HAP-1 (cell line): ENCODE measurements around the gene TOMM5.

Experiments used
- DNase-seq, 2 experiments: peaks; one replicate each; pipeline ENCODE4 v3.0.0-alpha.2; 2016 to 2020; ENCODE audit warnings: low spot score in 2 of 2
- H3K27me3 ChIP-seq: fragments of 250-450 bp; sonication (Bioruptor Pico); 2 replicates; pipeline ENCODE4 v1.5.1; 2020; ENCODE audit warnings: low read depth, mild to moderate bottlenecking, moderate library complexity
- H3K36me3 ChIP-seq: fragments of 250-450 bp; sonication (Bioruptor Pico); replicated peaks from 2 replicates; pipeline ENCODE4 v1.5.1; 2020; ENCODE audit warnings: mild to moderate bottlenecking
- H3K4me1 ChIP-seq: fragments of 250-450 bp; sonication (Bioruptor Pico); 2 replicates; pipeline ENCODE4 v1.5.1; 2020; ENCODE audit warnings: mild to moderate bottlenecking
- H3K4me3 ChIP-seq: fragments of 250-450 bp; sonication (Bioruptor Pico); 2 replicates; pipeline ENCODE4 v1.5.1; 2020; ENCODE audit warnings: mild to moderate bottlenecking, moderate library complexity
- H3K9me3 ChIP-seq: fragments of 250-450 bp; sonication (Bioruptor Pico); 2 replicates; pipeline ENCODE4 v1.5.1; 2020; ENCODE audit warnings: mild to moderate bottlenecking, moderate library complexity
- in situ Hi-C: fragments of 300-500 bp; cut with MboI; formaldehyde crosslinking; loops from 3 replicates; pipeline ENCODE4 v1.14.3; 2020; ENCODE audit warnings: low sequenced_read_pairs, inconsistent platforms, mixed read lengths

The TOMM5 gene

GRCh38 chr9:37564916-37565315 is 27.5 kb downstream of the TOMM5 start:
- in situ Hi-C loops, result no loop called here

GRCh38 chr9:37563806-37564513 is 28.4 kb downstream of the TOMM5 start:
- H3K9me3 ChIP-seq, result no peaks in the 10 kb centered on the region
- H3K36me3 ChIP-seq, result peaks cover 11% of the 10 kb centered on the region
- H3K27me3 ChIP-seq, result no peaks in the 10 kb centered on the region
- in situ Hi-C loops, result no loop called here
- no peaks in the 10 kb centered on the region for H3K4me1 ChIP-seq
- no peak overlapping the region for H3K4me3 ChIP-seq
- DNase-seq, result no peak

More at GRCh38 chr9:37564916-37565315, 27.5 kb downstream of the TOMM5 start:
- Histone ChIP-seq H3K27me3 (no peaks in the 10 kb centered on the region), H3K36me3 (peaks cover 11% of the 10 kb centered on the region), H3K4me1 (no peaks in the 10 kb centered on the region), H3K4me3 (no peak overlapping the region), H3K9me3 (no peaks in the 10 kb centered on the region)
- no peak for DNase-seq

GRCh38 chr9:37562826-37563225 is 29.6 kb downstream of the TOMM5 start:
- no peak overlapping the region for H3K4me3 ChIP-seq
- in situ Hi-C loops, result no loop called here
- H3K36me3 ChIP-seq, result peaks cover 11% of the 10 kb centered on the region
- no peak for DNase-seq
- H3K9me3 ChIP-seq, result no peaks in the 10 kb centered on the region
- no peaks in the 10 kb centered on the region for H3K27me3 ChIP-seq
- no peaks in the 10 kb centered on the region for H3K4me1 ChIP-seq

- peaks cover 11% of the 10 kb centered on the region for H3K36me3 ChIP-seq
- H3K27me3 ChIP-seq, result no peaks in the 10 kb centered on the region
- no peak overlapping the region for H3K4me3 ChIP-seq
- in situ Hi-C loops, result no loop called here
- H3K4me1 ChIP-seq, result no peaks in the 10 kb centered on the region
- no peak for DNase-seq
- H3K9me3 ChIP-seq, result no peaks in the 10 kb centered on the region
Measured at GRCh38 chr9:37561682-37562081, 30.7 kb downstream of the TOMM5 start.

- Histone ChIP-seq H3K4me1 (no peaks in the 10 kb centered on the region), H3K4me3 (no peak overlapping the region), H3K9me3 (no peaks in the 10 kb centered on the region), H3K27me3 (no peaks in the 10 kb centered on the region), H3K36me3 (peaks cover 5% of the 10 kb centered on the region)
- no peak for DNase-seq
- in situ Hi-C loops, result no loop called here
Measured at GRCh38 chr9:37559855-37560592, 32.4 kb downstream of the TOMM5 start.

GRCh38 chr9:37559125-37559524 is 33.3 kb downstream of the TOMM5 start:
- H3K4me3 ChIP-seq, result no peak overlapping the region
- H3K4me1 ChIP-seq, result no peaks in the 10 kb centered on the region
- no peaks in the 10 kb centered on the region for H3K27me3 ChIP-seq
- no peaks in the 10 kb centered on the region for H3K9me3 ChIP-seq
- in situ Hi-C loops, result no loop called here
- H3K36me3 ChIP-seq, result peaks cover 3% of the 10 kb centered on the region
- no peak for DNase-seq

- in situ Hi-C loops, result no loop called here
- H3K4me3 ChIP-seq, result no peak overlapping the region
- H3K27me3 ChIP-seq, result no peaks in the 10 kb centered on the region
Measured at GRCh38 chr9:37555786-37556185, 36.6 kb downstream of the TOMM5 start.

GRCh38 chr9:37554318-37554717 is 38.1 kb downstream of the TOMM5 start:
- H3K9me3 ChIP-seq, result no peaks in the 10 kb centered on the region
- no peaks in the 10 kb centered on the region for H3K36me3 ChIP-seq
- H3K4me3 ChIP-seq, result no peak overlapping the region
- no peak for DNase-seq
- H3K4me1 ChIP-seq, result no peaks in the 10 kb centered on the region
- in situ Hi-C loops, result no loop called here
- no peaks in the 10 kb centered on the region for H3K27me3 ChIP-seq

More at GRCh38 chr9:37555786-37556185, 36.6 kb downstream of the TOMM5 start:
- Histone ChIP-seq H3K36me3 (no peaks in the 10 kb centered on the region), H3K9me3 (no peaks in the 10 kb centered on the region), H3K4me1 (no peaks in the 10 kb centered on the region)
- no peak for DNase-seq

GRCh38 chr9:37551888-37552287 is 40.5 kb downstream of the TOMM5 start:
- H3K9me3 ChIP-seq, result no peaks in the 10 kb centered on the region
- in situ Hi-C loops, result no loop called here
- H3K4me3 ChIP-seq, result no peak overlapping the region
- no peaks in the 10 kb centered on the region for H3K27me3 ChIP-seq
- no peaks in the 10 kb centered on the region for H3K36me3 ChIP-seq
- no peak for DNase-seq
- no peaks in the 10 kb centered on the region for H3K4me1 ChIP-seq

- in situ Hi-C loops, result no loop called here
- H3K27me3 ChIP-seq, result no peaks in the 10 kb centered on the region
- no peaks in the 10 kb centered on the region for H3K9me3 ChIP-seq
- no peaks in the 10 kb centered on the region for H3K4me1 ChIP-seq
- no peaks in the 10 kb centered on the region for H3K36me3 ChIP-seq
- H3K4me3 ChIP-seq, result no peak overlapping the region
- no peak for DNase-seq
Measured at GRCh38 chr9:37551468-37551867, 40.9 kb downstream of the TOMM5 start.

GRCh38 chr9:37550781-37551180 is 41.6 kb downstream of the TOMM5 start:
- no peak for DNase-seq
- no peaks in the 10 kb centered on the region for H3K36me3 ChIP-seq
- no peaks in the 10 kb centered on the region for H3K9me3 ChIP-seq
- no peaks in the 10 kb centered on the region for H3K4me1 ChIP-seq
- in situ Hi-C loops, result no loop called here
- H3K27me3 ChIP-seq, result no peaks in the 10 kb centered on the region
- no peak overlapping the region for H3K4me3 ChIP-seq

- Histone ChIP-seq H3K4me3 (no peak overlapping the region), H3K36me3 (no peaks in the 10 kb centered on the region), H3K27me3 (no peaks in the 10 kb centered on the region), H3K4me1 (no peaks in the 10 kb centered on the region), H3K9me3 (no peaks in the 10 kb centered on the region)
- in situ Hi-C loops, result no loop called here
- DNase-seq, result no peak
Measured at GRCh38 chr9:37549527-37549926, 42.9 kb downstream of the TOMM5 start.

GRCh38 chr9:37547328-37547878 is 45.0 kb downstream of the TOMM5 start:
- H3K4me3 ChIP-seq, result no peak overlapping the region
- no peaks in the 10 kb centered on the region for H3K36me3 ChIP-seq
- H3K27me3 ChIP-seq, result no peaks in the 10 kb centered on the region
- H3K9me3 ChIP-seq, result no peaks in the 10 kb centered on the region
- DNase-seq, result no peak
- in situ Hi-C loops, result no loop called here
- H3K4me1 ChIP-seq, result no peaks in the 10 kb centered on the region

- H3K36me3 ChIP-seq, result peaks cover 6% of the 10 kb centered on the region; the same call in 1 of the 2 replicates
- H3K9me3 ChIP-seq, result no peaks in the 10 kb centered on the region
- no peaks in the 10 kb centered on the region for H3K27me3 ChIP-seq
- H3K4me1 ChIP-seq, result no peaks in the 10 kb centered on the region
- in situ Hi-C loops, result no loop called here
- no peak overlapping the region for H3K4me3 ChIP-seq
- no peak for DNase-seq
Measured at GRCh38 chr9:37543468-37543867, 48.9 kb downstream of the TOMM5 start.
